ENCODE data around the gene VWA8.
"Not testable (repeated sequence)": the region's sequence is repeated elsewhere in the genome, so short reads cannot be mapped to it uniquely, and the experiment has no call there.

Gene VWA8

DNA sequence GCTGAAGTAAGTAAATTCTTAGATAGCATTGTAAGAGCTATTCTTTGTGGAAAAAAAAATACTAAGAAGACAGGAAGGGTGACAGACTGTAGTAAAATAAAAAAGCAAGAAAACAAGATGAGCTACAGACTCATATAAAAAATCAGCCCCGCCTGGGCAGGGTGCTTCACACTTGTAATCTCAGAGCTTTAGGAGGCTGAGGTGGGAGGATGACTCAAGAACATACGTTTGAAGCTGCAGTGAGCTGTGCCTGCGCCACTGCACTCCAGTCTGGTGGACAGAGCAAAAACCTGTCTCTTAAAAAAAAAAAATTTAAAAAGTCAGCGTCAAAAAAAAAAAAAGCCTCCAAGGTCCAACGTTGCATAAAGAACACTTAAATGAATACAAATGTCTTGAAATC is 102.1 kb downstream of the VWA8 start:
- no peak overlapping the region for H3K4me3 ChIP-seq (ENCODE audit: low read depth, low read length)

DNA sequence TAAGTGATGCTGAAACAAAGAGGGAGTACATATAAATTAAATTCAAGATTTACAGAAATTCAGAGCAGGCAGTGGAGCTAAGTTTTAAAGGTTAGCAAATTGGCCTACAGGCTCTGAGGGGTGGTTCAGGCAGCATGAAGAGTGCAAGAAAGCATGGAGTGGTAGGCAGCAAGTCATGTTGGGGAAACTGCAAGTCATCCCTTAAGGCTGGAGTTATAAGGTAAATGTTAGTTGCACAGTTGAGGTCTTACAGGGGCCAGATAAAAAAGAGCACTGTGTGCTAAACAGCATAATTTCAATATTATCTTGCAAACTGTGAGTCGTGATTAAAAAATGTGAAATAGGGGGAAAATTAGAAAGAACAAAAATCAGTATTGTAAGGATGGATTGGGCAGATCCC is 106.2 kb downstream of the VWA8 start:
- H3K4me3 ChIP-seq (ENCODE audit: low read depth, low read length): no peak overlapping the region

DNA sequence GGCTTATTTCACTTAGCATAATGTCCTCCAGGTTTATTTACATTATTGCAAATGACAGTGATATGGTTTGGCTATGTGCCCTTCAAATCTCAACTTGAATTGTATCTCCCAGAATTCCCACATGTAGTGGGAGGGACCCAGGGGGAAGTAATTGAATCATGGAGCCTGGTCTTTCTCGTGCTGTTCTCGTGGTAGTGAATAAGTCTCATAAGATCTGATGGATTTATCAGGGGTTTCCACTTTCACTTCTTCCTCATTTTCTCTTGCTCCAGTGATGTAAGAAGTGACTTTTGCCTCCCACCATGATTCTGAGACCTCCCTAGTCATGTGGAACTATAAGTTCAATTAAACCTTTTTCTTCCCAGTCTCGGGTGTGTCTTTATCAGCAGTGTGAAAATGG is 109.6 kb downstream of the VWA8 start:
- no peak overlapping the region for H3K4me3 ChIP-seq (ENCODE audit: low read depth, low read length)

DNA sequence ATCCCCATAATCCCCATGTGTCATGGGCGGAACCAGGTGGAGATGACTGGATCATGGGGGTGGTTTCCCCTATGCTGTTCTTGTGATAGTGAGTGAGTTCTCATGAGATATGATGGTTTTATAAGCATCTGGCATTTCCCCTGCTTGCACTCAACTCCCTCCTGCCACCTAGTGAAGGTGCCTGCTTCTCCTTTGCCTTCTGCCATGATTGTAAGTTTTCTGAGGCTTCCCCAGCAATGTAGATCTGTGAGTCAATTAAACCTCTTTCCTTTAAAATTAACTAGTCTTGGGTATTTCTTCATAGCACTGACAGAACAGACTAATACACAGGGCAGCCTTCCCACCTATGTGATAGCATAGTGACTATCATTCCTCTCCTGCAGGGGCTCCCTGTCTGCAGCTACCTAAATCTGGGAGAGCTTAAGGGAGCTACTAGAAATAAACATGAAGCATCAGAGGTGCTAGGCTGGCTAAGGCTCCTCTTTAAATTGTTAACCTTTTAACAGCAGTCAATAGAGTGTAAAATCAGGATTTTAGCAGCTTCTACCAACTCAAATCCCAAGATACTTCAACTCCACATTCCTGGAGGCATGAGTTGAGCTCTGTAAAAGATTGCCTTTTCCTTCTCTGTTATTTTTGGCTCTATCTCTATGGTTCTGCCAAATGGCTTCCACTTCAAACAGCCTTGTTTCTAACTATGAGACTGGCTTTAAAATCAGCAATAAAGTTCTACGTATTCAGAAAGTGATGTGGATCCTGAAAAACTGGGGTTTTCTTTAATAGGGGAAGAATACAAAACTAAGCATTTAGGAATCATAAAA is 112.3 kb downstream of the VWA8 start:
- no peak overlapping the region for H3K4me3 ChIP-seq (ENCODE audit: low read depth, low read length)

DNA sequence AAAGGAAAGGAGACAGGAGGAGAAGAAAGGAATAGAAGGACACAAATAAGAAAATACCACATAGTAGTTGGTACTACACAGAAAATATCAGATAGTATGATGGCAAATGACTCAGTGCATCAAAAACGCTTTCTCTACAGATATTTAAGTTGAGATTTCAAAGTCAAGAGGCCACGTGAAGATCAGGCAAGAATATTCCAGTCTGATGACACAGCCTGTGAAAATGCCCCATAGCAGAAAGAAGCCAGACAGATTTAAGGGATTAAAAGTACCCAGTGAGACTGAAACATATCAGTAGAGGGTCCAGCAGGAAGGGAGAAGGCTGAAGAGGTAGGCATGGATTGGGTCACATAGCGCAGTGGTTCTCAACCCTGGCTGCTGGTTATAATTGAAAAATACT is 113.7 kb downstream of the VWA8 start:
- H3K4me3 ChIP-seq (ENCODE audit: low read depth, low read length): no peak overlapping the region

DNA sequence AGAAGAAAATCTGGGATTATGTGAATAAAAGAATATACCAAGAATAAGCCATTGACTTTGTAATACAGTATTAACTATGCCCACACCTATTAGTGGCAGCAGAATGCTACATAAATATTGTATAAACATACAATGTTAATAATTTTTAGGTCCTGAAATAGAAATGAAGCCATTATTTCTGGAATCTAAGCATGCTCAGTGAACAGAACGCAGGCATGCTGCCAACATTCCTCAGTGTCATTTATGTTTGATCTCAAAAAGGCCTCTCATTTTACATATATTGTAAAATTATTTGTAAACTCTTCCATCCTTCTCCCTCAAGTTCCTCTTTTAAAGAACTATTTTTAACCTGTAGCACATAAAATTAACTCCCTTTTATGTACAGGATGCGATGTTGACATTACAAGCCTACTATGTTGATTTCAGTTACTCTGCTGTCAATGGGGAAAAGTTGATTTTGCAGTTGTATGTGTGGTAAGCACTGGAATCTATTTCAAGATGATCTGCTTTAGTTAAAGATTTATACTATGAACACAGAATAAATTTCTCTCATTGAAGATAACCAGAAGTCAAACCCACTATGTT is 118.8 kb downstream of the VWA8 start:
- no peak overlapping the region for H3K4me3 ChIP-seq (ENCODE audit: low read depth, low read length)

DNA sequence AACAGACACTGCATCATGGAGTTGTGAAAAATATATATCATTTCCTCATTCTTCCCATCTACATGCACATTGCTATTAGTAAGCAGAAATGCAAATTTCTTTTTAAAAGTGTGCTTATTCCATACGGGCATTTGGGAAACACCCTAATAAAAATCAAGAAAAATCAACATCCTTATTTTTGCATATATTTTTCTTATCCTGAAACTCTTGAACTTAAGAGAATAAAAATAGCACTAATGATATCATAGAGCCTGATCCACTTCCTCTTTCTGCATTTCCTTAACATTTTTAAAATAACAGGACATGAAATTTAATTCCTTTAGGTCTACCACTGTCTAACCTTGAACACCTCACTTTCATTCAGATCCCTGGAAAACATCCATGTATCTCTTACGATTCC is 123.3 kb downstream of the VWA8 start:
- no peak overlapping the region for H3K4me3 ChIP-seq (ENCODE audit: low read depth, low read length)

DNA sequence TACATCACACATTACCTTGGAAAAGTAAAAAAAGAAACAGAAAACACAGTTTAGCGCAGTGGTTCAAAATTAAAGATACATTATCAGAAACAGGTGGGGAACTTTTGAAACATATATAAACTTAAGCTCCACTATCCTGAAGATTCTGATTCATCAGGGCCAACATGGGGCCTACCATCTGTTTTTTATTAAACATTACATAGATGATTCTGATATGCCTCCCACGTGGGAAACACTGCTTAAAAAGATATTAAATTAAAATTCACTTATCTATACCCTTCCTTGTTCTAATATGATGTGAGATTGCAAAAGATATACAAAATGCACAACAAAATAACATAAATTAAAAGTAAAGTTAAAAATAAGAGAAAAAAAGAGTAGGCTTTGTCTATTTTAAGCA is 125.0 kb downstream of the VWA8 start:
- H3K4me3 ChIP-seq (ENCODE audit: low read depth, low read length): no peak overlapping the region

DNA sequence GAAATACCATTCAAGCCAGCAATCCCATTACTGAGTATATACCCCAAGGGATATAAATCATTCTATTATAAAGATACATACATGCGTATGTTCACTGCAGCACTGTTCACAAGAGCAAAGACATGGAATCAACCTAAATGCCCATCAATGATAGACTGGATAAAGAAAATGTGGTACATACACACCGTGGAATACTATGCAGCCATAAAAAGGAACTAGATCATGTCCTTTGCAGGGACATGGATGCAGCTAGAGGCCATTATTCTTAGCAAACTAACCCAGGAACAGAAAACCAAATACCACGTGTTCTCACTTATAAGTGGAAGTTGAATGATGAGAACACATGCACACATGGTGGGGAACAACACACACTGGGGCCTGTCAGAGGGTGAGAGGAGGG is 126.2 kb downstream of the VWA8 start:
- not testable (repeated sequence) for H3K4me3 ChIP-seq (ENCODE audit: low read depth, low read length)

DNA sequence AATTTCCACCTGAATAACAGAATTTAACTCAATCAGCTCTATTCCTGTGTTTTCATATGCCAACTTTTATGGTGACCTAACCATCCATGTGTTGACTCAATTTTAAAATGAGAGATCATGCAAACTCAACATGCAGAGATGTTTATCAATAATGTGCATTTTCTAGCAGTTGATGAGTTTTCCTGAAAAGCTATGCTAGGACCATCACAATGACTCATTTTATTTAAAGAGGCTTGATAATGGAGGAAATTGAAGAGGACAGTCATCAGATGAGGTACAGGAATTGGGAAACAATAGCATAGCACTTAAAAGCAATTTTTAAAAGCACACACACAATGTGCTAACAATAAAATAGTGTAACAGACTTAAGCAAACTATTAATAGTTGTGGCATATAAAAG is 127.1 kb downstream of the VWA8 start:
- H3K4me3 ChIP-seq (ENCODE audit: low read depth, low read length): no peak overlapping the region

DNA sequence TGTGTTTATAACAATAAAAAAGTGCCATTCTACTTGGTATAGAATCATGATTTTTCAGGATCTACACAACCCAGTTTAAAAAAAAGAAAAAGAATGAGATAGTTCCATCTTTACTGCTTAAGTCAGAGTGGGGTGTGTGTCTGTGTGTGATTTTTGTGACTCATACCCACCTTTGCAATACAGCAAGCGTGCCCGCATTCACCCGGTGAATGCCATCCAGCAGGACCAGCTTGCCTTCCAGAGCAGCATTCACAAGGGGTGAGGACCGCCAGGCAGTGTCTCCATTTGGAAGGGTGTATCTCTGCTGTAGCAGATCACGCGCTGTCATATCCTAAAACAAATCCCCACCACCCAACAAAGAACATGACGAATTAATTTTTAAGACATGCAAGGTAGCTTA is 127.7 kb downstream of the VWA8 start:
- no peak overlapping the region for H3K4me3 ChIP-seq (ENCODE audit: low read depth, low read length)

DNA sequence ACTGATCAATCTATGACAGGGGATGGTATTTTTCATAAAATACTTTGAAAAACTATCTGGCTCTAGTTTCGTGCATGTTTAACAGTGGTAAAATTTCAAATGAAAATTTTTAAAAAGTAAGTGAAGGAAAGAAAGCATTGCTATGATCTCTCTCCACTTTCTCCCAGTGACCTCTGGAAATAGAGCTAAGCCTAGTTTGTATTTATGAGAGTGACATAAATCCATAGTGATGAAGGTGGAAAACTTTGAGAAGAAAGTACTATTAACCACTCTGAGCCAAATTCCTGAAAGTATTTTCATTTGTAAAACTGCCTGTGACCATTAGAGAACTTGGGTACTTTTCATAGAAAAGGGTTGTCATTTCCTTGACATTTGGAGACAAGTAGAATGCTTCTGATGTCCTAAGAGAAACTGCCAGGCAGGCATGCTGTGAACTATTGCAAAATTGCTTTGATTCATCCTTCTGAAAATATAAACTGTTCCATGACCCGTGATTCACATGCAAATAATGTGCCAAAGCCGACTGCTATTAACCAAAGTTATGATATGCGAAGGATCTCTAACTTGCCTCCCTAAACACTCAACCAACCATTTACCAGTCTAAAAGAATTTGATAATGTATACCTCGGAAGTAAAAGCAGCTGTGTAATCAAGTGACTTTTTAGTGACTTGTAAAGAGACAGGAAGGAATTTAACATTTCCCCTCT is 133.2 kb downstream of the VWA8 start:
- H3K4me3 ChIP-seq (ENCODE audit: low read depth, low read length): no peak overlapping the region

DNA sequence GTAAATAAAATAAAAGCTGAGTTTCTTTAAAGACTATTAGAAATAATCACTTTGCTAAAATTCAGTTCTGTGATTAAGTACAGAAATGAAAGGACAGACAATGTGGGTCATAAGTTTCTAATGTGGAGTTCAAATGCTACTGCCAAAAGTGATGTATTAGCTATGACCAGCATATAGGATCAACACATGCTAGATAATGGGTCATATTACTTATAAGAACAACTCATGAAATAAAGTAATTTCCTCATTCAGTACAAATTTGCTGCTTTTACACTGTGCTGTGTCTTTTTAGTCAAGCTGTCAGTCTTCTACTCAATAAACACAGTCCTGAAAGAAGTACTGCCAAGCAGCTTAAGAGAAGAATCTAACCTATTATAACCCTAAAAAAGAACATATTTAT is 135.2 kb downstream of the VWA8 start:
- H3K4me3 ChIP-seq (ENCODE audit: low read depth, low read length): no peak overlapping the region

DNA sequence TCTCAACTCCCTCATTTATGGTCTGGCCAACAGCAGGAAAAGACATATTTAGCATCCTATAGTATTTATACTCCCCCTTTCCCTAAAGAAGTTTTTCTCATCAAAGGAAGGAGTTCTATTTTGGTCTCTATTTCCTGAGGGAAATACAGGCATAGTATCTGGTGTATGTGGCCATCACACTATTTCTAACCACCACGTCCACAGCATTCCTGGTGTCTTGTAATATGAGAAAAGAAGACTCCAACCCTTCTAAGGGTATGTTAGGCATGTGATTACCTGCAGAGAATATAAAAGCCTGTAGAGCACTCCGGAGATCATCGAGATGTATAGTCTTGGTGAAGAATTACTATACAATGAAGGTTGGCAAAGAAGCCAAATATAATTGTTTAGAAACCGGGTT is 137.4 kb downstream of the VWA8 start:
- H3K4me3 ChIP-seq (ENCODE audit: low read depth, low read length): no peak overlapping the region

DNA sequence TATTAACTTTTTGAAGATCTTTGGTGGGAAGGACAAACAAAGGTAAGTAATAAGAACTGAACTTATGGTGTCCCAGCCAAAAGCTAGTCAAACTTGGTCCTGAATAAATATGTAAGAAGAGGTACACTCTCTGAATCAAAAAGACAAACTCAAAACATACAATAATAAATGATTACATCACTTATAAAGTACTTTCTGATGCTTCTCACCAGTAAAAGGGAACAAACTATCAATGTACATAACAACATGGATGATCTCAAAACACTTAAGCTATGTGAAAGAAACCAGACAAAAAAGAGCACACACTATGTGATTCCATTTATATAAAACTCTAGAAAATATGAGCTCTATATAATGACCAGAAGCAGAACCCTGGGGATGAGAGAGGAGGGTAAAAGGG is 138.3 kb downstream of the VWA8 start:
- no peak overlapping the region for H3K4me3 ChIP-seq (ENCODE audit: low read depth, low read length)

DNA sequence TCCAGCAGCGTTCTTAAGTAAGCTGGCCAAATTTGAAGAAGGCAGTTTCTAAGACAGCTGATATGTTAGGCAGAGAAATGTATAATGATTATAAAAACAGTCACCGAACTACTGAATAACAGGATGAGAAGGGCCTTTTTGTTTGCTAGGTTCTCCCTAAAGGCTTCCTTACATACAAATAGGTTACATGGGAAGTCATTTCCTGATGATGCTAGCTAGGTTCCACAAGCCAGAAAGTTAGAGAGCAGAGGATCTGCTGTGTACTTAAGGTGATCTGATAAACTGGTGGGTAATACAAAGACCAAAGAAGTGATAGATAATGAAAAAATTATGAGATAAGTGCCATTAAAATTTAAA is 139.7 kb downstream of the VWA8 start:
- no peak overlapping the region for H3K4me3 ChIP-seq (ENCODE audit: low read depth, low read length)

DNA sequence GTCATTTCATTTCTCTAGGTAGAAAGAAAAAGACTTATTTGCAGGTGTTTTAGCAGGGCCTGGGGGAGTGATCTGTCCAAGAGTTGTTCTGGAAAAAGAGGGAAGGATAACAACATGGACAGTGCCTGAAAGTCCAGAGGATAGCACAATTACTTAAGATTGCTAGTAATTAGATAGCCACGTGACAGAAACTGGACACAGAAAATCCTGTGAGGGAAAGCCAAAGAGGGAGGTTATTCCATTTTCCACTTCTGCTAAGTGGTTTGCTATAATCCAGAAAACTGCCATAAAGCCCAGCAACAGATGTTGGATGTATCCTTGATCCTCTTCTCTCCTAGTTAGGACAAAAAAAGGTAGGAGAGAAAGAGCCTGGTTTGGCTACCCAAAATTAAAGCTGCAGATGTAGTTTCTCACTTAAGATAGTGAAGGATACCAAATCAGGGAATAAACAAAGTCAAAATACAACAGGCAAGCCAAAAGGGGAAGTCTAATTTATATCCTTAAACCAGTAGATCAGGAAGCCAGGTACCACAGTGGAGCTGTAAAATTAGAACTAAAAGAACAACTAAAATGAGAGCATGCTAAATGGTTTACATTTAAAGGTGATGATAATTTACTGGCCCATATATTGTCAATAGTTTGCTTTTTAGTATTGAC is 140.2 kb downstream of the VWA8 start:
- H3K4me3 ChIP-seq (ENCODE audit: low read depth, low read length): no peak overlapping the region

DNA sequence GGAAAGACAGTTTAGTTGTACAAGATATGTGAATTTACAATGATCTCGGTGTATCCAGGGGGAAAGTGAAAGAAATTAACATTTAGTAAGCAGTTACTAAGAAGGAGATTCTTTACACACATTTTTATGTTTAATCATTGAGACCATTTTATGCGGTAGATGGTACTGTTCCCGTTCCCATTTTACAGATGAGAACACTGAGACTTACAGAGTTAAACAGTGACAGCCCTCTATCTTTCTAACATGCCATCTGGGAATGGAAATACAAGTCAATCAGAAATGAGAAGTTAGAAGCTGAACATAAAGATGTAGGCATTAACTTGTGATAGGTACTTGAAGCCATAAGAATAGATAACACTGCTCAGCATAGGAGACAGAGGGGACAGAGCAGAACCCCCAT is 144.9 kb downstream of the VWA8 start:
- no peak overlapping the region for H3K4me3 ChIP-seq (ENCODE audit: low read depth, low read length)

DNA sequence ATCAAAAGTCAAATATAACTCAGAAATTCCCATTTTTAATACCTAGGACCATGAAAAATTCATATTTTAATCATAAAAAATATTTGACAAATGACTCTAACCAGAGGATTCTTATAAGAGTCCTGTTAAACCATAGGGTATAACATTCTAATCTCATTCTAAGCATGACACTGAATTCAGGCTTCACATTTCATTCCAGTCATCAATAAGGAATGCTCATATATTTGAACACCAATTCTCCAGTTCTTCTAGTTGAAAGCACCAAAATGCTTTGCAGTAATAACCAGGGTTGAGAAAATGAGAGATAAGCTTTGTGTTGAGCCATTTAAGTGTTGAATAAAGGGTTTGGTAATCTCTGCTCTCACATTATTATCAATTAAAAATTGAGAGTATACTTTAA is 147.5 kb downstream of the VWA8 start:
- no peak overlapping the region for H3K4me3 ChIP-seq (ENCODE audit: low read depth, low read length)

DNA sequence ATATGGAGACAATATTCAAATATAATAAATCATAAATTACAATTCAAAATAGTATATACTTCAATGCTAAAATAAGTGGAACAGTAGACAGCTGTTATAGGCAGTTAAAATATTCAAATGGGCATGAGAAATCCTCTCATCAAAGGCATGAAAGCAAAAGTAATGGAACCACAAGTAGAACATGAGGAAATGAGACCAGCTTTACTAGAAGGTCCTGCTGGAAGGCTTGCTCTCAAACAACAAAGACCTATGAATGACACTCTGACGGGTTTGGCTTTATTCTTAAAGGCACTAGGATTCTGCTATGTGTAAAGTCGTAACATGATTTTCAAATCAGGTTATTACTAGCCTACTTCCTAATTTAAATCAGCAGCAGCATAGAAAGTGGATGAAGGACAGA is 148.1 kb downstream of the VWA8 start:
- H3K4me3 ChIP-seq (ENCODE audit: low read depth, low read length): no peak overlapping the region

DNA sequence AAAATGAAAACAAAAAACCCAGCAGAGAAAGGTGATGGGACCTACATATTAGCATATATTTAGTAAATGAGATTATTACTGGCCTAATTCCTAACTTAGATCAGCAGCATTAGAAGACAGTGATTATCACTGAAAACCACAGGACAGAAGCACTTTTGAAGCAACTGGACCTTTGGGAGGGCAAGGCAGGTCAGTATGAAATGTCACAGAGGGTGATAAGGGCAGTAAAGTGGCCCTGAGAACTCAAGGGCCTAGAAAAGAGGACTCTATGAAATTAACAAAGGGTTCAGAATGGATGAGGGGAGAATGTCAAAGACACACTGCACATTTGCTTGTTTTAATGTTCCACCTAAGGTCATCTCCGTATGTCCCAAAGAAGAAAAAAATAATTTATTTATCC is 148.7 kb downstream of the VWA8 start:
- no peak overlapping the region for H3K4me3 ChIP-seq (ENCODE audit: low read depth, low read length)

DNA sequence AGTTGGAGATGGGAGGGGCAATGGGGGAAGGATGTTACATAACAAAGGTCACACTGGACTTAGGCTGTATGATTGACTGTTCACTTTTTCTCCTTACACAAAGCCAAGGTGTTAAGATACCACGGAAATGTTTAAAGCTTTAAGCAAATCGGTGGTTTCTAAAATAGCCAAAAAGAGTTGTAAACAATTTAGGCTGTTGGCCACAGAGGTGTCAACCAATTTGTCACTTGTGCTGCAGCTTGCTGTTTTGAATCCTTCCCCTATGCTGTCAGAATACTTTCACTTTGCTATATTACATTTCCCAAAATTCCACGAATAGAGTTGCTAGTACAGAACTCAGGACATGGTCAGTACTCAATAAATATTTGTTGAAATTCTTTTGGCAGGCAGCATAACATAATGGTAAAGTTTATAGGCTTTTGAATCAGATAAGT is 149.3 kb downstream of the VWA8 start:
- H3K4me3 ChIP-seq (ENCODE audit: low read depth, low read length): no peak overlapping the region

All from iPS-11a (cell line).